Activated T-cell treated with anti-CD3 and anti-CD28 coated beads, Interleukin-2, amount 50 U/mL, for 72 hours (primary cell): ENCODE data around the gene GRIK5. TPM values are rescaled to one million over a fixed set of nuclear protein-coding genes. Genes with fewer than 3 reads are reported as not detected.

Experiments
- ATAC-seq, 2 donors: fragments of 150-1000 bp; cut with Tn5 transposase; replicated peaks in 1 of 2; 2 replicates each; pipeline ENCODE4 v1.10.0; 2021; ENCODE audit warnings: moderate library complexity in 2 of 2, mild to moderate bottlenecking in 1 of 2
- DNase-seq, 2 donors: peaks; one replicate each; pipeline ENCODE4 v3.0.0; 2021 to 2022; ENCODE audit warnings: mixed read lengths in 1 of 2
- H3K27ac Mint-ChIP-seq: one replicate; pipeline ENCODE4 v1.8.0; 2022; ENCODE audit warnings: mild to moderate bottlenecking, moderate library complexity, mixed read lengths
- H3K27me3 Mint-ChIP-seq: one replicate; pipeline ENCODE4 v1.8.0; 2022; ENCODE audit warnings: low read depth, mixed read lengths
- H3K36me3 Mint-ChIP-seq, 2 donors: one replicate each; pipeline ENCODE4 v1.8.0; 2022; ENCODE audit warnings: mixed read lengths in 2 of 2, mild to moderate bottlenecking in 1 of 2; ENCODE audit not compliant: insufficient read depth in 2 of 2
- H3K4me1 Mint-ChIP-seq: one replicate; pipeline ENCODE4 v1.8.0; 2022; ENCODE audit warnings: low read depth, mixed read lengths
- H3K4me3 Mint-ChIP-seq, 2 donors: one replicate each; pipeline ENCODE4 v1.8.0; 2022; ENCODE audit warnings: mild to moderate bottlenecking in 2 of 2, mixed read lengths in 2 of 2, moderate library complexity in 2 of 2
- H3K9me3 Mint-ChIP-seq, 2 donors: one replicate each; pipeline ENCODE4 v1.8.0; 2022; ENCODE audit warnings: mixed read lengths in 2 of 2
- total RNA-seq, 2 donors: library from RNA; stranded (reverse); gene quantifications; one replicate each; pipeline ENCODE4 v1.2.3, GENCODE V29; 2022

GRIK5 gene
- total RNA-seq, 2 donors from 2014 or later: 1.1 to 3.8 TPM

GRCh38 chr19:41967054-41967783 is 102.8 kb downstream of the GRIK5 start:
- no peak for DNase-seq
- ATAC-seq: no peak
- Mint-ChIP-seq H3K27me3 (no peaks in the 10 kb centered on the region), H3K9me3 (no peaks in the 10 kb centered on the region), H3K4me3 (no peak overlapping the region), H3K4me1 (no peaks in the 10 kb centered on the region), H3K27ac (no peak overlapping the region), H3K36me3 (no peaks in the 10 kb centered on the region)

- Mint-ChIP-seq H3K4me1 (no peaks in the 10 kb centered on the region), H3K27ac (no peak overlapping the region), H3K9me3 (no peaks in the 10 kb centered on the region), H3K4me3 (no peak overlapping the region), H3K27me3 (no peaks in the 10 kb centered on the region), H3K36me3 (no peaks in the 10 kb centered on the region)
- ATAC-seq (no peak), DNase-seq (no peak)
Measured at GRCh38 chr19:41965106-41965505, 104.9 kb downstream of the GRIK5 start.

GRCh38 chr19:41960973-41961372 is 109.0 kb downstream of the GRIK5 start:
- no peak overlapping the region for H3K27ac Mint-ChIP-seq
- DNase-seq (no peak), ATAC-seq (no peak)
- H3K4me1 Mint-ChIP-seq: peaks cover 19% of the 10 kb centered on the region
- no peak overlapping the region for H3K4me3 Mint-ChIP-seq
- H3K36me3 Mint-ChIP-seq: no peaks in the 10 kb centered on the region
- no peaks in the 10 kb centered on the region for H3K27me3 Mint-ChIP-seq
- no peaks in the 10 kb centered on the region for H3K9me3 Mint-ChIP-seq

GRCh38 chr19:41959056-41960053 is 110.7 kb downstream of the GRIK5 start, which contains the start of gene RABAC1:
Gene RABAC1, minus strand, starts transcription at chr19:41959321. Its CDS starts 29 bp downstream, at chr19:41959292.
- H3K36me3 Mint-ChIP-seq: no peaks in the 10 kb centered on the region
- ATAC-seq: peak; percentile 92 to 94
- H3K9me3 Mint-ChIP-seq: no peaks in the 10 kb centered on the region
- peak; percentile 91 to 92 for DNase-seq
- H3K4me3 Mint-ChIP-seq: peak within 1 kb of the TSS; percentile 95 to 96
- H3K4me1 Mint-ChIP-seq: peaks cover 19% of the 10 kb centered on the region
- H3K27me3 Mint-ChIP-seq: no peaks in the 10 kb centered on the region
- H3K27ac Mint-ChIP-seq: peak within 1 kb of the TSS; percentile 56

- DNase-seq: peak; percentile 93
- ATAC-seq: peak; percentile 77
- Mint-ChIP-seq H3K36me3 (no peaks in the 10 kb centered on the region), H3K4me1 (peaks cover 19% of the 10 kb centered on the region), H3K9me3 (no peaks in the 10 kb centered on the region), H3K4me3 (peak overlapping the region; percentile 95 to 96), H3K27ac (no peak overlapping the region), H3K27me3 (no peaks in the 10 kb centered on the region)
Measured at GRCh38 chr19:41958367-41959055, 111.5 kb downstream of the GRIK5 start.

GRCh38 chr19:41957838-41958366 is 112.1 kb downstream of the GRIK5 start:
- peaks cover 19% of the 10 kb centered on the region for H3K4me1 Mint-ChIP-seq
- H3K4me3 Mint-ChIP-seq: peak overlapping the region; percentile 95 to 96
- no peak overlapping the region for H3K27ac Mint-ChIP-seq
- H3K9me3 Mint-ChIP-seq: no peaks in the 10 kb centered on the region
- no peaks in the 10 kb centered on the region for H3K36me3 Mint-ChIP-seq
- H3K27me3 Mint-ChIP-seq: no peaks in the 10 kb centered on the region
- DNase-seq (peak; percentile 58 to 60), ATAC-seq (peak; percentile 26 to 27)

GRCh38 chr19:41957161-41957837 is 112.7 kb downstream of the GRIK5 start:
- Mint-ChIP-seq H3K27me3 (no peaks in the 10 kb centered on the region), H3K36me3 (no peaks in the 10 kb centered on the region), H3K4me1 (peaks cover 19% of the 10 kb centered on the region), H3K4me3 (peak overlapping the region; percentile 95 to 96), H3K27ac (no peak overlapping the region), H3K9me3 (no peaks in the 10 kb centered on the region)
- DNase-seq (no peak), ATAC-seq (no peak)

GRCh38 chr19:41956621-41957020 is 113.4 kb downstream of the GRIK5 start:
- no peak overlapping the region for H3K27ac Mint-ChIP-seq
- DNase-seq: no peak
- no peaks in the 10 kb centered on the region for H3K9me3 Mint-ChIP-seq
- peaks cover 24% of the 10 kb centered on the region for H3K4me1 Mint-ChIP-seq
- H3K27me3 Mint-ChIP-seq: no peaks in the 10 kb centered on the region
- ATAC-seq: no peak
- no peak overlapping the region for H3K4me3 Mint-ChIP-seq
- H3K36me3 Mint-ChIP-seq: no peaks in the 10 kb centered on the region

- H3K4me1 Mint-ChIP-seq: peaks cover 32% of the 10 kb centered on the region
- H3K27ac Mint-ChIP-seq: no peak overlapping the region
- DNase-seq: no peak
- H3K4me3 Mint-ChIP-seq: no peak overlapping the region
- no peaks in the 10 kb centered on the region for H3K36me3 Mint-ChIP-seq
- no peaks in the 10 kb centered on the region for H3K27me3 Mint-ChIP-seq
- H3K9me3 Mint-ChIP-seq: no peaks in the 10 kb centered on the region
- ATAC-seq: no peak
Measured at GRCh38 chr19:41955521-41955920, 114.5 kb downstream of the GRIK5 start.

- ATAC-seq: peak; percentile 84 to 87
- Mint-ChIP-seq H3K4me3 (peak overlapping the region; percentile 73 to 82), H3K27me3 (no peaks in the 10 kb centered on the region), H3K4me1 (peaks cover 43% of the 10 kb centered on the region), H3K9me3 (no peaks in the 10 kb centered on the region), H3K27ac (peak overlapping the region; percentile 86), H3K36me3 (no peaks in the 10 kb centered on the region)
- DNase-seq: peak; percentile 88 to 91
Measured at GRCh38 chr19:41951686-41952172, 118.3 kb downstream of the GRIK5 start.
